CD4-positive, alpha-beta T cell (primary cell): ENCODE data around the gene ITGB2. TPM values are rescaled to one million over a fixed set of nuclear protein-coding genes. Genes with fewer than 3 reads are reported as not detected.

Source experiments
- ATAC-seq: fragments of 200-7000 bp; cut with Tn5 transposase; one replicate; pipeline ENCODE4 v1.10.0; 2022; ENCODE audit warnings: mild to moderate bottlenecking; ENCODE audit not compliant: poor library complexity
- CTCF ChIA-PET: fragments of 350-600 bp; sonication (Branson Sonifier 250); formaldehyde crosslinking; loops from one replicate; lab custom pipeline; 2021; ENCODE audit warnings: antibody characterized with exemption, inconsistent platforms; lab: Charles Lee
- POLR2A ChIA-PET: fragments of 350-600 bp; sonication (Branson Sonifier 250); formaldehyde crosslinking; loops from one replicate; lab custom pipeline; 2021; ENCODE audit warnings: antibody characterized with exemption, inconsistent platforms; lab: Charles Lee
- DNase-seq, 14 experiments: peaks; one replicate each; pipeline ENCODE4 v3.0.0-alpha.2; 2013 to 2020; ENCODE audit warnings: mixed read lengths in 2 of 14
- H3K27ac ChIP-seq, 2 donors: one replicate each; pipeline versions ENCODE4 v1.5.1 to v1.7.0; 2013; ENCODE audit warnings: low read length in 2 of 2, low read depth in 1 of 2, mild to moderate bottlenecking in 1 of 2
- H3K27me3 ChIP-seq, 2 experiments: 1 replicate in 1 of 2; 2 replicates in 1 of 2; pipeline versions ENCODE4 v1.6.1 to v1.7.0; 2013; ENCODE audit warnings: low read length in 2 of 2, control low read depth in 1 of 2, mild to moderate bottlenecking in 1 of 2, moderate library complexity in 1 of 2; ENCODE audit not compliant: insufficient read depth in 2 of 2, control insufficient read depth in 1 of 2
- H3K36me3 ChIP-seq: one replicate; pipeline ENCODE4 v1.6.1; 2013; ENCODE audit warnings: low read length, control low read depth; ENCODE audit not compliant: insufficient read depth
- H3K4me1 ChIP-seq: one replicate; pipeline ENCODE4 v1.6.1; 2013; ENCODE audit warnings: low read length, control low read depth; ENCODE audit not compliant: insufficient read depth
- H3K4me3 ChIP-seq: one replicate; pipeline ENCODE4 v1.5.1; 2013; ENCODE audit warnings: mild to moderate bottlenecking, low read length, moderate library complexity
- H3K9me3 ChIP-seq, 2 experiments: 1 replicate in 1 of 2; 2 replicates in 1 of 2; pipeline versions ENCODE4 v1.6.1 to v1.7.0; 2013; ENCODE audit warnings: low read length in 2 of 2, mild to moderate bottlenecking in 2 of 2, control low read depth in 1 of 2, moderate library complexity in 1 of 2; ENCODE audit not compliant: control insufficient read depth in 1 of 2, insufficient read depth in 1 of 2
- H3K27ac Mint-ChIP-seq: one replicate; pipeline ENCODE4 v1.8.0; 2020; ENCODE audit warnings: mixed read lengths
- H3K27me3 Mint-ChIP-seq: one replicate; pipeline ENCODE4 v1.8.0; 2021; ENCODE audit warnings: mixed read lengths
- H3K36me3 Mint-ChIP-seq: one replicate; pipeline ENCODE4 v1.8.0; 2021; ENCODE audit warnings: low read depth, mixed read lengths
- H3K4me1 Mint-ChIP-seq: one replicate; pipeline ENCODE4 v1.8.0; 2021; ENCODE audit warnings: low read depth, mixed read lengths
- H3K4me3 Mint-ChIP-seq: one replicate; pipeline ENCODE4 v1.8.0; 2020; ENCODE audit warnings: mild to moderate bottlenecking, mixed read lengths
- H3K9me3 Mint-ChIP-seq: one replicate; pipeline ENCODE4 v1.8.0; 2020; ENCODE audit warnings: mixed read lengths
- CTCF ChIP-seq: fragments of 200-600 bp; IDR thresholded peaks from one replicate; pipeline ENCODE4 v1.8.0; 2022; ENCODE audit warnings: antibody characterized with exemption, mild to moderate bottlenecking
- intact Hi-C, 2 experiments: fragments of 100-400 bp; cut with DNase I in 1 of 2; cut with micrococcal nuclease in 1 of 2; formaldehyde crosslinking; loops; one replicate each; pipeline versions ENCODE4 v1.15.1 to v1.9.0; 2023 to 2025; cut with DNase I, micrococcal nuclease
- total RNA-seq, 174 experiments: library from RNA in 2 of 174; stranded (reverse) in 2 of 174; gene quantifications; one replicate each; pipeline ENCODE4 v1.2.3 and lab custom pipeline; 2021 to 2026

ITGB2 gene
- total RNA-seq, 2 experiments from 2014 or later, result 283 to 284 TPM

GRCh38 chr21:44871576-44872269 is 49.0 kb downstream of the ITGB2 start:
- H3K27ac ChIP-seq, result peak overlapping the region; percentile 34 to 57
- peaks cover 78% of the 10 kb centered on the region for H3K4me1 Mint-ChIP-seq
- peak in 6 of 14 experiments; percentile 18 to 60 (median 46) for DNase-seq

GRCh38 chr21:44870748-44871495 is 49.8 kb downstream of the ITGB2 start:
- ChIA-PET POLR2A (no interaction called here), CTCF (interaction anchor here (1.4 to 5.7 kb wide), 2 partner anchors 56 to 70 kb away, joined by 3 to 46 read pairs; partner anchors contain the start of gene UBE2G2)
- no peaks in the 10 kb centered on the region for H3K9me3 Mint-ChIP-seq
- Histone ChIP-seq H3K4me3 (peak overlapping the region; percentile 3), H3K27ac (peak overlapping the region; percentile 34 to 57), H3K9me3 (no peaks in the 10 kb centered on the region), H3K36me3 (peaks cover 9% of the 10 kb centered on the region), H3K27me3 (no peaks in the 10 kb centered on the region), H3K4me1 (peaks cover 86% of the 10 kb centered on the region)
- H3K4me3 Mint-ChIP-seq, result peak overlapping the region; percentile 96
- peak overlapping the region; percentile 80 for H3K27ac Mint-ChIP-seq
- peak; percentile 6 for ATAC-seq
- intact Hi-C loops, result loop anchor here (5.0 to 10.0 kb wide), 5 partner anchors 41 to 536 kb away; partner anchors contain the start of genes ADARB1 (in 1 of the 2), CFAP410 (in 1 of the 2) and POFUT2 (in 1 of the 2)
- no peak for TF ChIP-seq CTCF
- no peaks in the 10 kb centered on the region for H3K27me3 Mint-ChIP-seq
- peaks cover 43% of the 10 kb centered on the region for H3K36me3 Mint-ChIP-seq
- H3K4me1 Mint-ChIP-seq, result peaks cover 86% of the 10 kb centered on the region
- peak in 6 of 14 experiments; percentile 43 to 71 (median 49) for DNase-seq

More at GRCh38 chr21:44871576-44872269, 49.0 kb downstream of the ITGB2 start:
- CTCF ChIA-PET, result interaction anchor here (1.4 to 5.7 kb wide), 3 partner anchors 55 to 71 kb away, joined by 3 to 46 read pairs (median 5); partner anchors contain the start of gene UBE2G2
- Histone ChIP-seq H3K4me1 (peaks cover 80% of the 10 kb centered on the region), H3K27me3 (no peaks in the 10 kb centered on the region), H3K4me3 (peak overlapping the region; percentile 76), H3K9me3 (no peaks in the 10 kb centered on the region), H3K36me3 (peaks cover 8% of the 10 kb centered on the region)
- Mint-ChIP-seq H3K27me3 (no peaks in the 10 kb centered on the region), H3K4me3 (peak overlapping the region; percentile 96), H3K9me3 (no peaks in the 10 kb centered on the region), H3K27ac (peak overlapping the region; percentile 80), H3K36me3 (peaks cover 42% of the 10 kb centered on the region)
- ATAC-seq, result no peak
- intact Hi-C loops, result loop anchor here (2.0 to 10.0 kb wide), 7 partner anchors 15 to 537 kb away; partner anchors contain the start of genes ADARB1 (in 1 of the 2), CFAP410 (in 1 of the 2) and POFUT2 (in 1 of the 2)
- TF ChIP-seq CTCF, result no peak
- POLR2A ChIA-PET, result interaction anchor here (0.8 to 4.1 kb wide), 6 partner anchors 17 to 70 kb away, joined by 3 to 55 read pairs (median 16); partner anchors contain the start of genes SUMO3 and UBE2G2
